Hepatic stellate cell (primary cell): ENCODE data around the gene PLA2G12B.
"Not testable (repeated sequence)": the region's sequence is repeated elsewhere in the genome, so short reads cannot be mapped to it uniquely, and the experiment has no call there.

Experiments
- DNase-seq: peaks from one replicate; pipeline ENCODE4 v3.0.0; 2011; ENCODE audit warnings: low spot score

Gene PLA2G12B

DNA sequence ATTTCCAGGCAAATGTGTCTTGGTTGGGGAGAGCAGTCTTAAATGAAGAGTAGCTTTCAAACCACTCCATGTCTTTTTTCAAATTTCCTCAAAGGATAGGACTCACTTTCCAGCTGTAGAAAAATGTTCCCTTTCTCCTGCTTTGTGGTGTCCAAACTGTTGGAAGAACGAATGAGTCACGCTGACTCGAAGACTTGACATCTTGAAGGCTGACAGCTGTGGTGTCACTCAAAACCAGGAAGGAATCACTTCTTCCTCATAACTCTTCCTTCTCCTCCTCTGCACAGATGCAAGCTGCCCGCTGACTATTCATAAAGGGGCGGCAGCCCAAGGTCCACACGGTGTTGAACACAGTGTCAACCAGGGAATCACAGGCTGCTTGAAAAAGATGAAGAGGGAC, 19.2 kb downstream of the PLA2G12B start:
- no peak for DNase-seq

DNA sequence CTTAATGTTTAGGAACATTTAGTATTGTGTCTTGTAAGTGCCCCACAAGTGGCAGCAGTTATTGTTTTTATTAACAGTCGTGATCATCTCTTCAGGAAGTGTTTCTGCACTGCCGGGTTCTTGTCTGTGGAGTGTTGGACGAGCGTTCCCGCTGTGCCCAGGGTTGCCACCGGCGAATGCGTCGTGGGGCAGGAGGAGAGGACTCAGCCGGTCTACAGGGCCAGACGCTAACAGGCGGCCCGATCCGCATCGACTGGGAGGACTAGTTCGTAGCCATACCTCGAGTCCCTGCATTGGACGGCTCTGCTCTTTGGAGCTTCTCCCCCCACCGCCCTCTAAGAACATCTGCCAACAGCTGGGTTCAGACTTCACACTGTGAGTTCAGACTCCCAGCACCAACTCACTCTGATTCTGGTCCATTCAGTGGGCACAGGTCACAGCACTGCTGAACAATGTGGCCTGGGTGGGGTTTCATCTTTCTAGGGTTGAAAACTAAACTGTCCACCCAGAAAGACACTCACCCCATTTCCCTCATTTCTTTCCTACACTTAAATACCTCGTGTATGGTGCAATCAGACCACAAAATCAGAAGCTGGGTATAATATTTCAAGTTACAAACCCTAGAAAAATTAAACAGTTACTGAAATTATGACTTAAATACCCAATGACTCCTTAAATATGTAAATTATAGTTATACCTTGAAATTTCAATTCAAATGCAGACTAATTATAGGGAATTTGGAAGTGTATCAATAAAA, 22.2 kb downstream of the PLA2G12B start:
- DNase-seq = no peak

- DNase-seq = no peak
These were observed 24.3 kb downstream of the PLA2G12B start for GRCh38 chr10:72930276-72930675.

GRCh38 chr10:72928798-72929197, 25.8 kb downstream of the PLA2G12B start:
- no peak for DNase-seq

DNA sequence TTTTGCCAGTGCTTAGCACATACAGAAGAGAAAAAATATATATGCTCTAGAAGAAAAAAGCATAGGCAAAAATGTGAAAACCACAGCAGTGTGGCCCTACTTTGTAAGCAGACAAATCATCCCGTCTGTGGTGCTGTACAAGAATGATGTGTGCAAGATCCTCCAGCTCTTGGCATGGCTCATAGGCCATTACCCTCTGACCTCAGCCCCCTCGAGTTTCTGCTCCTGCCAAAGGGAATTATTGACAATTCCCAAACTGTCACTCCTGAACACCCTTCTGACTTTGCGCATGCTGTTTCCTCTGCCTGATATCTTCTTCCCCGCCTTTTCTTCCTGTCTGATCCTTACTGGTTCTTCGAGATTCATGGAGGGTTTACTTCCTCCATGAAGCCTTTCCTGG, 27.1 kb downstream of the PLA2G12B start:
- no peak for DNase-seq

GRCh38 chr10:72925951-72926465, 28.6 kb downstream of the PLA2G12B start:
- no peak for DNase-seq

GRCh38 chr10:72924351-72924750, 30.3 kb downstream of the PLA2G12B start:
- no peak for DNase-seq

- DNase-seq = not testable (repeated sequence)
These were observed 33.4 kb downstream of the PLA2G12B start for GRCh38 chr10:72921147-72921683.

DNA sequence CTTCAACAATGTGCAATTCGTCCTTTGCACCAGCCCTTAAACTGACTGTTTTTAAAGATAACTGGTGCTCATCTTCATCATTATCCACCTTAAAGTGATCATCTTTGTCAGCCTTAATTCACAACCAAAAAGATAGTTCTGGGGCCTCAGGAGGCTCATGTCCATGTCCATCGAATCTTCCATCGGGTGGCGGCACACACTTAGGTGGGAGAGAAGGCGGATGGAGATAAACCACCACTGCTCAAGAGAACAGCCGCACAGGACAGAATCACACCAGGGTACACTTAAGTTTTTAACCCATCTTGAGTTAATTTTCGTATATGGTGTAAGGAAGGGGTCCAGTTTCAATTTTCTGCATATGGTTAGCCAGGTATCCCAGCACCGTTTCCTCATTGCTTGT, 36.3 kb downstream of the PLA2G12B start:
- no peak for DNase-seq

DNA sequence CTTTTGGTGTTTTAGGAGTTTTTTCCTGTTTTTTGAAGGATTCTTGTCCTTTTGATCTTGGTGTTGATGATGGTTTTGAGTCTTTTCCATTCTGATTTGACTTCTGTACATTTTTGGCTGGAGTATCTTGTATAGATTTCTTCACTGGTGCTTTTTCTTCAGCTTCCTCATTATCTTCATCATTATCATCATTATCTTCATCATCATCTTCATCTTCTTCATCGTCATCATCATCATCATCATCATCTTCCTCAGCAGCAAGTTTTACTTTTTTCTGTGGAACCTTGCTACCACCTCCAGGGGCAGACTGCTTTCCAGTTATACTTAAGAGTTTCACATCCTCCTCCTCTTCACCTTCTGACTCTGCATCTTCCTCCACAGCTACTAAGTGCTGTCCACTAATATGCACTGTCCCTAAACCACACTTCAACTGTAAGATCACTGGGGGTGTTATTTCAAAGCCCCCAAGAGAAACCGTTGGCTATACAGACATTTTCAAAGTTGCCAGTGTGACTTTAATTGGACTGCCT, 36.7 kb downstream of the PLA2G12B start:
- not testable (repeated sequence) for DNase-seq

GRCh38 chr10:72917201-72917600, 37.4 kb downstream of the PLA2G12B start:
- peak; percentile 13 for DNase-seq

- no peak for DNase-seq
These were observed 41.3 kb downstream of the PLA2G12B start for GRCh38 chr10:72913287-72913686.

DNA sequence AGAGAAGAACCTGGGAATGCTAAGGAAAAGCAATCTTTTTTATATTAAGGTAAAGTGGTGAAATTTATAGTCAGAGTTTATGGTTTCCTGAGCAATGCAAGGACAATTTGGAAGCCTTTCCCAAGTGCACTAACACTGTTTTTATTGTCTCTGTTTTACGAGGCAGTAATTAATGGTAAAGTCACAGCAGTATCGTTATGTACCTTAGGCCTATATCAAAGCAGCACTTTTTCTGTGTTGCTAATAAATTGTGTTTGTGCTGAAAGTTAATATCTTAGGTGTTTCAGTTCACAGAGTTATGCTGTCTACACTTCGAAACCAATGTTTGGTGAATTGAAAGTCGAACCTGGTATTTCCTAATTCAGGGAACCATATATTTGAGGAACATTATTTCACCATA, 41.9 kb downstream of the PLA2G12B start:
- DNase-seq = no peak

GRCh38 chr10:72911758-72912157, 42.8 kb downstream of the PLA2G12B start:
- no peak for DNase-seq

DNA sequence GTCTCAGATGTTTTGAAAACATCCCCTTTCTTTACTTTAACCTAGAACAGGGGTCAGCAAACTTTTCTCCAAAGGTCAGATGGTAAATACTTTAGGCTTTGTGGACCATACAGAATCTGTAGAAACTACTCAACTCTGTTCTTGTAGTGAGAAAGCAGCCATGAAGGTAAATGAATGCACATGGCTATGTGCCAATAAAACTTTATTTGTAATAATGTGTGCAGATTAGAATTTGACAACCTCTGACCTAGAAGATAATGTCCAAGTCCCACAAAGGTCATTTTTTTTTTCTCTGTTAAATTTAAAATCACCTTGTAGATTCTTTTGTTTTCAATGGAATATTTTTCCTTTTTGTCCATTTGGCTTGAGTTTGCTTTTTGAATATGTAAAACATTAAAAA, 43.9 kb downstream of the PLA2G12B start:
- no peak for DNase-seq

- DNase-seq = no peak
These were observed 48.2 kb downstream of the PLA2G12B start for GRCh38 chr10:72906446-72906845.

GRCh38 chr10:72904806-72905205, 49.8 kb downstream of the PLA2G12B start:
- no peak for DNase-seq

DNA sequence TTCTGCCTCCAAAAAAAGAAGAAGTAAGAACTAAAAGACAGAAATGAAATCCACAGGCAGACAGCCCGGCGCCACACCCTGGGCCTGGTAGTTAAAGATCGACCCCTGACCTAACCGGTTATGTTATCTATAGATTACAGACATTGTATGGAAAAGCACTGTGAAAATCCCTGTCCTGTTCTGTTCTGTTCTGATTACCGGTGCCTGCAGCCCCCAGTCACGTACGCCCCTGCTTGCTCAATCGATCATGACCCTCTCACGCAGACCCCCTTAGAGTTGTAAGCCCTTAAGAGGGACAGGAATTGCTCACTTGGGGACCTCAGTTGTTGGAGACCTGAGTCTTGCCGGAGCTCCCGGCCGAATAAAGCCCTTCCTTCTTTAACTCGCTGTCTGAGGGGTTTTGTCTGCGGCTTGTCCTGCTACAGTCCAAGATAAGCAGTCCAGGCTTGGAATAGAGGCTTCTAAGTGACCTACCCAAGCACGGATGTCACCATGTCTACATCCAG, 50.6 kb downstream of the PLA2G12B start:
- DNase-seq = not testable (repeated sequence)

GRCh38 chr10:72899545-72899944, 55.1 kb downstream of the PLA2G12B start:
- no peak for DNase-seq

- DNase-seq = no peak
These were observed 56.0 kb downstream of the PLA2G12B start for GRCh38 chr10:72898616-72899015.

DNA sequence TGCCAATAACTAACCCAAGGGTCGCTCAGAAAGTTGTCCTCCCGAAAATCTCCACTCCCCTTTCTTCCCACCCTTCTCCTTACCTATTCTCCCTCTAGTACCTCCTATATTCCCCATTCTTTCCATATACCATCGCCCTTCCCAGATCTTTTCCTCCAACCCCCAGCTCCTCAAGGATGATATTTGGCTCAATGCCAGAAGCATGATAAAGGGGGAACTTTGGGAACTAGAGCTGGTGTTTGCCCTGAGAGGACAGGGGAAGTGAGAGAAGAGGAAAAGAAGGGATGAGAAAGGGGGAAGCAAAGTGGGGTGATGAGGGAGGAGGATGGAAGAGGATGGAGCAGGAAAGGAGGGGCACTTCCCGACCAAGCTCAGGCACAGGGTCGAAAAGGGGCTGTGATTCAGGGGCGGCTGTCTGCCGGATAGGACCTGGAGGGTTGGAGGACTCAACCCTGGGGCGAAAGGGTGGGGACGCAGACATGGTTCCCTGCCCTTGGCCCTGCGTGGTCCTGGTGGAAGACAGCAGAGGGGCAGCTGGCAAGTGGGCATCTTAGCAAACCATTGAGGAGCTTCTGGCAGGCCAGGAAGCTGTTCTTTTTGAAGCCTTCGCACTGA, 59.3 kb downstream of the PLA2G12B start:
- DNase-seq = no peak

GRCh38 chr10:72893136-72893798, 61.3 kb downstream of the PLA2G12B start, which contains the start of gene OIT3:
Gene OIT3, plus strand, starts transcription at chr10:72893739. Its CDS starts 60 bp downstream, at chr10:72893799.
- DNase-seq = no peak
